GM12872 (cell line): Measurements from ENCODE around the gene CCDC85C.

Experiments
- CTCF ChIP-seq: IDR thresholded peaks from 3 replicates; pipeline ENCODE4 v1.5.1; 2011; ENCODE audit warnings: low read depth, mild to moderate bottlenecking, low read length, moderate library complexity; ENCODE audit not compliant: insufficient read depth

The CCDC85C gene

GRCh38 chr14:99601361-99601831 is 2.6 kb downstream of the CCDC85C start:
- no peak for TF ChIP-seq CTCF

GRCh38 chr14:99600232-99600888 is 3.6 kb downstream of the CCDC85C start:
- TF ChIP-seq CTCF, result no peak

GRCh38 chr14:99599393-99599792 is 4.6 kb downstream of the CCDC85C start:
- TF ChIP-seq CTCF, result no peak

GRCh38 chr14:99598774-99599173 is 5.2 kb downstream of the CCDC85C start:
- no peak for TF ChIP-seq CTCF

GRCh38 chr14:99597911-99598600 is 6.0 kb downstream of the CCDC85C start:
- TF ChIP-seq CTCF, result no peak

- no peak for TF ChIP-seq CTCF
Measured at GRCh38 chr14:99596772-99597171, 7.2 kb downstream of the CCDC85C start.

GRCh38 chr14:99596071-99596627 is 7.9 kb downstream of the CCDC85C start:
- no peak for TF ChIP-seq CTCF
